Heart left ventricle (tissue), 16 donors: ENCODE data around the gene MAGEA9B. TPM values are rescaled to one million over a fixed set of nuclear protein-coding genes. Genes with fewer than 3 reads are reported as not detected.
"Not testable (repeated sequence)": the region's sequence is repeated elsewhere in the genome, so short reads cannot be mapped to it uniquely, and the experiment has no call there.

Experiments used
- ATAC-seq, 4 donors: fragments of 200-7000 bp; cut with Tn5 transposase; one replicate each; pipeline ENCODE4 v1.9.1; 2020 to 2022; ENCODE audit warnings: moderate library complexity in 4 of 4, mild to moderate bottlenecking in 3 of 4, moderate number of reproducible peaks in 1 of 4
- DNase-seq, 5 donors: peaks; one replicate each; pipeline ENCODE4 v3.0.0-alpha.2; 2020
- H3K27ac ChIP-seq, 12 donors: fragments of 200-600 bp; sonication (generic) in 4 of 12; one replicate each; pipeline versions ENCODE4 v1.5.0 to v1.8.0; 2016 to 2022; ENCODE audit warnings: mild to moderate bottlenecking in 2 of 12
- H3K27me3 ChIP-seq, 9 donors: fragments of 200-600 bp; sonication (generic) in 2 of 9; one replicate each; pipeline versions ENCODE4 v1.5.1 to v1.8.0; 2016 to 2022; ENCODE audit warnings: mild to moderate bottlenecking in 3 of 9
- H3K36me3 ChIP-seq, 9 donors: fragments of 200-600 bp; sonication (generic) in 2 of 9; one replicate each; pipeline versions ENCODE4 v1.5.0 to v1.8.0; 2018 to 2022; ENCODE audit warnings: mild to moderate bottlenecking in 2 of 9
- H3K4me1 ChIP-seq, 12 donors: fragments of 200-600 bp; sonication (generic) in 4 of 12; one replicate each; pipeline versions ENCODE4 v1.5.0 to v1.8.0; 2016 to 2022; ENCODE audit warnings: mild to moderate bottlenecking in 3 of 12
- H3K4me3 ChIP-seq, 12 donors: fragments of 200-600 bp; sonication (generic) in 4 of 12; one replicate each; pipeline versions ENCODE4 v1.5.0 to v1.8.0; 2017 to 2022; ENCODE audit warnings: mild to moderate bottlenecking in 9 of 12, moderate library complexity in 4 of 12
- H3K9me3 ChIP-seq, 12 donors: fragments of 200-600 bp; sonication (generic) in 4 of 12; one replicate each; pipeline versions ENCODE4 v1.5.0 to v1.8.0; 2016 to 2022; ENCODE audit warnings: mild to moderate bottlenecking in 1 of 12
- CTCF ChIP-seq, 12 donors: fragments of 200-600 bp; sonication (generic) in 4 of 12; IDR thresholded peaks; one replicate each; pipeline versions ENCODE4 v1.5.0 to v1.8.0; 2018 to 2022; ENCODE audit warnings: antibody characterized with exemption in 12 of 12, mild to moderate bottlenecking in 5 of 12
- POLR2A ChIP-seq, 2 donors: fragments of 450-650 bp; IDR thresholded peaks; one replicate each; pipeline ENCODE4 v1.6.1; 2017; ENCODE audit warnings: antibody characterized with exemption in 2 of 2, mild to moderate bottlenecking in 2 of 2, moderate library complexity in 2 of 2
- WGBS, 4 donors: extraction: QIAGEN DNeasy Blood & Tissue Kit in 2 of 4; methylation state at CpG; one replicate each; pipeline versions ENCODE4 v1.1.5 to v1.1.7; 2013 to 2018; 5-methylcytosine and 5-hydroxymethylcytosine counted together
- intact Hi-C, 10 donors: fragments of 100-400 bp; cut with DNase I; formaldehyde crosslinking; loops; one replicate each; pipeline versions ENCODE4 v1.11.1 to v1.14.2; 2022
- polyA plus RNA-seq, 2 donors: library from polyadenylated mRNA; stranded (reverse); fragments of 200-250 nt; gene quantifications; one replicate each; pipeline ENCODE4 v1.2.3, GENCODE V29; 2013
- total RNA-seq, 9 donors: library from RNA; depleted of rRNA in 2 of 9; stranded (reverse); fragments of >200 nt in 2 of 9; fragmentation: NEBNext Ultra II Directional in 3 of 9; extraction: Animal tissue kit (Norgen Biotek cat#: 25700) in 3 of 9; gene quantifications; one replicate each; pipeline versions ENCODE4 v1.1.0 to v1.2.4, GENCODE V29; 2016 to 2023
- donor health status: ischemic (EF 13 %, LVEDD 7.1; RV severe dilation, severe dysfunction).
- donor health status: healthy with polysubstance abuse.
- donor health status: DM: no; HTN: yes; CAD: no.
- donor health status: DM: no; HTN: no; CAD: no.
- donor health status: ischemic (EF 25% LVEDD 6.9; RV normal size, moderate dysfunction).
- donor health status: ischemic (EF 25% LVEDD 5.7; RV mildly dilated, moderate dysfunction).
- donor health status: healthy.
- donor health status: DM: yes; HTN: yes; CAD: no.
- donor health status: ischemic (EF 35%, LVEDD 5.7; RV mildly dilated, moderate dysfunction).
- donor health status: nonischemic (EF 11% LVEDD 7.7; RV severe dilation, severe dysfunction).
- donor health status: DM: yes; HTN: yes; CAD: no.
- donor health status: PGD.
- donor health status: ischemic (EF 29% LVEDD 5.4; RV normal size, mild dysfunction).
- donor health status: nonischemic (EF 23%, LVEDD 6.1; RV moderate dilation, normal function).

MAGEA9B gene
- total and polyA plus RNA-seq, 11 donors, result not detected

- WGBS, 4 donors, result 51 to 53% (median 53%) methylated on average over 5 of the region's 5 CpGs
- peak overlapping the region in 8 of 12 donors; percentile 15 to 83 (median 80) for H3K27ac ChIP-seq
- no peaks in the 10 kb centered on the region for H3K27me3 ChIP-seq
- no peak for DNase-seq
- no peaks in the 10 kb centered on the region for H3K9me3 ChIP-seq
- no peak for TF ChIP-seq CTCF (IDR thresholded peaks at IDR 0.05)
- no peak for TF ChIP-seq POLR2A (IDR thresholded peaks at IDR 0.05)
- ATAC-seq, result peak; percentile 36 to 59 (median 42)
- intact Hi-C loops, result loop anchor here in 1 of 10 donors (10.0 kb wide), 1 partner anchor 65 kb away; no protein-coding TSS in a partner anchor
- no peaks in the 10 kb centered on the region for H3K36me3 ChIP-seq
- peaks cover 0 to 36% (median 13%) of the 10 kb centered on the region in 12 donors for H3K4me1 ChIP-seq
- H3K4me3 ChIP-seq, result peak overlapping the region in 8 of 12 donors; percentile 71 to 97 (median 81)
Observed at GRCh38 chrX:149629730-149630387, 42.6 kb upstream of the MAGEA9B start.

DNA sequence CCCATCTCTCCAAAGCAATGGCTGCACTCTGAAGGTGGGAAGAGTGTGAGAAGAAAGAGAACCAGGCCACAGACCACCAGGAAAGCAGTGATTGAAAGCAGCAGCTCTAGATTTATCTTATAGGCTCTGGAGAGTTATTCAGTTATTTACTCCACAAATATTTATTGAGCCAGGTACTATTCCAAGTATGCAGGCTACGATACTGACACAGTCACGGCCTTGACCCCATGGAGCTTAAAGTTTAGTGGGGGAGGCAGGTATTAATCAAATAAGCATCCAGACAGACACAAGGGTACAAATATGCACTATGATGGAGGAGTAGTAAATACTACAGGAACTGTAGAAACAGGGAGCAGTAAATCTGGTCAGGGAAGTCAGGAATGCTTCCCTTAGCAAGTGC lies 41.5 kb upstream of the MAGEA9B start:
- intact Hi-C loops, result no loop called here

GRCh38 chrX:149628280-149628679 lies 41.0 kb upstream of the MAGEA9B start:
- intact Hi-C loops, result no loop called here
- Histone ChIP-seq H3K4me1 (peaks cover 0 to 46% (median 13%) of the 10 kb centered on the region in 12 donors), H3K27ac (no peak overlapping the region), H3K9me3 (no peaks in the 10 kb centered on the region), H3K4me3 (no peak overlapping the region), H3K36me3 (no peaks in the 10 kb centered on the region), H3K27me3 (no peaks in the 10 kb centered on the region)
- DNase-seq, result no peak
- 89 to 94% (median 90%) methylated on average over 3 of the region's 3 CpGs for WGBS, 4 donors
- TF ChIP-seq CTCF (IDR thresholded peaks at IDR 0.05), result no peak
- no peak for TF ChIP-seq POLR2A (IDR thresholded peaks at IDR 0.05)
- ATAC-seq, result no peak

More for the DNA sequence above, 41.5 kb upstream of the MAGEA9B start:
- WGBS, 4 donors, result 76 to 98% (median 89%) methylated on average over 2 of the region's 2 CpGs
- Histone ChIP-seq H3K4me3 (no peak overlapping the region), H3K27ac (no peak overlapping the region), H3K27me3 (no peaks in the 10 kb centered on the region), H3K36me3 (no peaks in the 10 kb centered on the region), H3K4me1 (peaks cover 0 to 45% (median 13%) of the 10 kb centered on the region in 12 donors), H3K9me3 (no peaks in the 10 kb centered on the region)
- DNase-seq, result no peak
- TF ChIP-seq POLR2A (IDR thresholded peaks at IDR 0.05) (no peak), CTCF (IDR thresholded peaks at IDR 0.05) (no peak)
- ATAC-seq, result no peak

- intact Hi-C loops, ATAC-seq, DNase-seq, H3K27me3 ChIP-seq, H3K9me3 ChIP-seq, H3K4me3 ChIP-seq, H3K36me3 ChIP-seq: not testable (repeated sequence)
- H3K4me1 ChIP-seq, result peaks cover 0 to 46% (median 13%) of the 10 kb centered on the region in 12 donors
- peak overlapping the region in 5 of 12 donors; percentile 29 to 43 (median 31) for H3K27ac ChIP-seq
- 37 to 60% (median 49%) methylated on average over 8 of the region's 8 CpGs for WGBS, 4 donors
Observed at GRCh38 chrX:149626829-149627228, 39.6 kb upstream of the MAGEA9B start.

DNA sequence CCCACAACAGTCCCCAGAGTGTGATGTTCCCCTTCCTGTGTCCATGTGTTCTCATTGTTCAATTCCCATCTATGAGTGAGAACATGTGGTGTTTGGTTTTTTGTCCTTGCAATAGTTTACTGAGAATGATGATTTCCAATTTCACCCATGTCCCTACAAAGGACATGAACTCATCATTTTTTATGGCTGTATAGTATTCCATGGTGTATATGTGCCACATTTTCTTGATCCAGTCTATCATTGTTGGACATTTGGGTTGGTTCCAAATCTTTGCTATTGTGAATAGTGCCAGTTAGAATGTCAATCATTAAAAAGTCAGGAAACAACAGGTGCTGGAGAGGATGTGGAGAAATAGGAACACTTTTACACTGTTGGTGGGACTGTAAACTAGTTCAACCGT lies 32.4 kb upstream of the MAGEA9B start:
- H3K27me3 ChIP-seq, H3K27ac ChIP-seq, ATAC-seq, intact Hi-C loops, H3K9me3 ChIP-seq, DNase-seq, H3K4me3 ChIP-seq, H3K36me3 ChIP-seq: not testable (repeated sequence)
- H3K4me1 ChIP-seq, result peaks cover 0 to 23% (median 0%) of the 10 kb centered on the region in 12 donors
- WGBS, 4 donors, result 33 to 63% methylated on average over 1 of the region's 1 CpG; no CpG with 5 or more reads in 2 of the 4 donors
